OCI-LY7 (cell line): ENCODE results near the gene DPF3. TPM values are rescaled to one million over a fixed set of nuclear protein-coding genes. Genes with fewer than 3 reads are reported as not detected.

Experiments
- BruUV-seq: library from RNA; stranded (reverse); fragments of 400-500 nt; replicated peaks from 2 replicates; lab custom pipeline; 2021; lab: Mats Ljungman, UMichigan
- CTCF ChIA-PET: fragments of 300-600 bp; sonication (Branson Sonifier 250); formaldehyde crosslinking; loops from one replicate; lab custom pipeline; 2022; ENCODE audit warnings: antibody characterized with exemption; ENCODE audit not compliant: unreplicated experiment; lab: Charles Lee
- POLR2A ChIA-PET: fragments of 300-600 bp; sonication (Branson Sonifier 250); formaldehyde crosslinking; loops from one replicate; lab custom pipeline; 2022; ENCODE audit warnings: antibody characterized with exemption; lab: Charles Lee
- DNase-seq: peaks from one replicate; pipeline ENCODE4 v3.0.0-alpha.2; 2015; ENCODE audit warnings: low spot score
- H2AFZ ChIP-seq: fragments of 200-600 bp; sonication (generic), shearing (Covaris generic); 2 replicates; pipeline ENCODE4 v1.6.1; 2014; ENCODE audit warnings: mild to moderate bottlenecking, antibody characterized with exemption, low read length, moderate library complexity
- H3K27ac ChIP-seq: fragments of 200-600 bp; sonication (generic); 2 replicates; pipeline ENCODE4 v1.5.1; 2014; ENCODE audit warnings: mixed run types, low read depth, mild to moderate bottlenecking, moderate library complexity, low read length, inconsistent platforms; ENCODE audit not compliant: poor library complexity, severe bottlenecking
- H3K36me3 ChIP-seq: fragments of 200-600 bp; sonication (generic); 2 replicates; pipeline ENCODE4 v1.6.1; 2014; ENCODE audit warnings: mild to moderate bottlenecking, antibody characterized with exemption, low read length, moderate library complexity, mixed read lengths; ENCODE audit not compliant: insufficient read depth
- H3K4me1 ChIP-seq: fragments of 200-600 bp; sonication (generic); 2 replicates; pipeline ENCODE4 v1.5.1; 2014; ENCODE audit warnings: mild to moderate bottlenecking, low read length; ENCODE audit not compliant: insufficient read depth, poor library complexity, severe bottlenecking
- H3K4me2 ChIP-seq: fragments of 200-600 bp; sonication (generic); 2 replicates; pipeline ENCODE4 v1.6.1; 2014; ENCODE audit warnings: mild to moderate bottlenecking, low read length
- H3K4me3 ChIP-seq: fragments of 200-600 bp; sonication (generic); 2 replicates; pipeline ENCODE4 v1.5.1; 2014; ENCODE audit warnings: mild to moderate bottlenecking, low read depth, low read length; ENCODE audit not compliant: poor library complexity, severe bottlenecking
- H3K79me2 ChIP-seq: fragments of 200-600 bp; sonication (generic); 2 replicates; pipeline ENCODE4 v1.6.1; 2016; ENCODE audit warnings: low read depth, mild to moderate bottlenecking, low read length, moderate library complexity, mixed read lengths; ENCODE audit not compliant: insufficient read depth
- H3K9me2 ChIP-seq: fragments of 200-600 bp; sonication (generic); 2 replicates; pipeline ENCODE4 v1.6.1; 2016; ENCODE audit warnings: mild to moderate bottlenecking, low read length, mixed read lengths; ENCODE audit not compliant: insufficient read depth
- H3K9me3 ChIP-seq: fragments of 200-600 bp; sonication (generic); 2 replicates; pipeline ENCODE4 v1.6.1; 2014; ENCODE audit warnings: mild to moderate bottlenecking, mixed run types, low read length, mixed read lengths
- H4K20me1 ChIP-seq: fragments of 200-600 bp; sonication (generic); 2 replicates; pipeline ENCODE4 v1.6.1; 2014; ENCODE audit warnings: mild to moderate bottlenecking, antibody characterized with exemption, low read length, moderate library complexity, mixed read lengths; ENCODE audit not compliant: insufficient read depth
- CTCF ChIP-seq: fragments of 200-600 bp; sonication (generic); conservative IDR thresholded peaks from 2 replicates; pipeline ENCODE4 v1.5.1; 2014; ENCODE audit warnings: mild to moderate bottlenecking, antibody characterized with exemption, low read length, moderate library complexity, mixed read lengths
- EZH2phosphoT487 ChIP-seq: fragments of 200-600 bp; sonication (generic); IDR thresholded peaks from 2 replicates; pipeline ENCODE4 v1.6.1; 2018; ENCODE audit warnings: low read depth, borderline replicate concordance, mild to moderate bottlenecking, mixed run types, antibody characterized with exemption, low read length, moderate library complexity, mixed read lengths
- intact Hi-C: fragments of 100-400 bp; cut with micrococcal nuclease; formaldehyde crosslinking; loops from one replicate; pipeline ENCODE4 v1.10.0; 2022; ENCODE audit not compliant: unreplicated experiment
- total RNA-seq, 2 experiments: library from RNA; depleted of rRNA in 1 of 2; stranded (reverse); fragments of >200 nt in 1 of 2; shearing (Covaris generic) in 1 of 2; gene quantifications; 2 replicates each; pipeline ENCODE4 v1.2.3, GENCODE V29; 2014 to 2022

DPF3 gene
- total RNA-seq, 2 experiments from 2014 or later = 0.42 TPM; not detected in 1

DNA sequence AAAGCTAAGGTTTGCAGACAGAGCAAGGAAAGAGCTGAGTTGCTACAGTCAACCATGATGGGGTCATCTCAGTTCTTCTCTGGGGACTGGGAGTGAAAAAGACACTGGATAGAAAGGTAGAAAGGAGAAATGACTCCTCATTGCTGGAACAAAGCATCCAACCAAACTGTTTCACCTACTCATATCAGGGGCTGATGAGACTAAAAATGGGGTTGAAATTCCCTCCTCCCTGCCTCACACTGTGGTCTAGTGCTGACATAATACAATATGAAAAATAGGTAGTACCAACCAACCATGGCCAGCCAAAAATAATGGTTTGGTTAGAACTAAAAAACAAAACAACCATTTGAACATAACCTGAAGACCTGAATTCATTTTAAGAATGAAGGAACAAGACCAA is 220.7 kb downstream of the DPF3 start:
- TF ChIP-seq CTCF = no peak
- TF ChIP-seq EZH2phosphoT487 = no peak
- no peak overlapping the region for H3K27ac ChIP-seq
- no peaks in the 10 kb centered on the region for H3K36me3 ChIP-seq
- no peaks in the 10 kb centered on the region for H3K9me2 ChIP-seq
- no TSS peak for BruUV-seq
- no peak overlapping the region for H3K4me2 ChIP-seq
- intact Hi-C loops = no loop called here
- CTCF ChIA-PET = no interaction called here
- H3K4me1 ChIP-seq = no peaks in the 10 kb centered on the region
- no peaks in the 10 kb centered on the region for H3K9me3 ChIP-seq
- no peaks in the 10 kb centered on the region for H3K79me2 ChIP-seq
- DNase-seq = no peak
- POLR2A ChIA-PET = no interaction called here
- H4K20me1 ChIP-seq = no peaks in the 10 kb centered on the region
- H2AFZ ChIP-seq = no peak overlapping the region
- H3K4me3 ChIP-seq = no peak overlapping the region

DNA sequence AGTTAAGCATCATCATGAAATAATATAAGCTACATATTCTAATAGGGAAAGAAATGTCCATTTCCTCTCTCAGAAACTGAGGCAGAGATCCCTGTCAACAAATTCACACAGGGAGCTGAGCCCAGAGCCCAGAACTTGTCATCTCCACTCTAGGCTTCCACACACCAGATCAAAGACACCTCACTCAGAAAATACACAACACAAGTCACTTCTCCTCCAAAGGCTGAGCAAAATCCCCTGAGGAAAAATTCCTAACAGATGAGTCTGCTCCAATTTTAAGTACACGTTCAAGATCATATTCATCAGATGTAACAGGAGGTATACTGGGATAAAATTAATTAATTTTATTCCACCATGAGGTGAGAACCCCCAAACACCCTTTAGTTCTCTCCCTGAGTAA is 227.3 kb downstream of the DPF3 start:
- Histone ChIP-seq H3K79me2 (no peaks in the 10 kb centered on the region), H4K20me1 (no peaks in the 10 kb centered on the region), H3K4me2 (no peak overlapping the region), H3K36me3 (no peaks in the 10 kb centered on the region), H2AFZ (no peak overlapping the region), H3K4me3 (no peak overlapping the region), H3K9me2 (no peaks in the 10 kb centered on the region), H3K9me3 (no peaks in the 10 kb centered on the region), H3K27ac (no peak overlapping the region), H3K4me1 (no peaks in the 10 kb centered on the region)
- CTCF ChIA-PET = no interaction called here
- no TSS peak for BruUV-seq
- POLR2A ChIA-PET = interaction anchor here (0.8 kb wide), 1 partner anchor 10 kb away, joined by 4 read pairs; no protein-coding TSS in a partner anchor
- intact Hi-C loops = loop anchor here (10.0 kb wide), 1 partner anchor 152 kb away; no protein-coding TSS in a partner anchor
- TF ChIP-seq EZH2phosphoT487 (no peak), CTCF (no peak)
- no peak for DNase-seq

GRCh38 chr14:72665259-72665658 is 228.6 kb downstream of the DPF3 start:
- H3K9me3 ChIP-seq = no peaks in the 10 kb centered on the region
- POLR2A ChIA-PET = no interaction called here
- H3K9me2 ChIP-seq = no peaks in the 10 kb centered on the region
- no peaks in the 10 kb centered on the region for H3K79me2 ChIP-seq
- intact Hi-C loops = loop anchor here (10.0 kb wide), 1 partner anchor 150 kb away; no protein-coding TSS in a partner anchor
- no peak overlapping the region for H3K4me3 ChIP-seq
- no peaks in the 10 kb centered on the region for H3K4me1 ChIP-seq
- CTCF ChIA-PET = no interaction called here
- H3K27ac ChIP-seq = no peak overlapping the region
- DNase-seq = no peak
- H3K36me3 ChIP-seq = no peaks in the 10 kb centered on the region
- no peaks in the 10 kb centered on the region for H4K20me1 ChIP-seq
- TF ChIP-seq CTCF (no peak), EZH2phosphoT487 (no peak)
- no peak overlapping the region for H2AFZ ChIP-seq
- no TSS peak for BruUV-seq
- H3K4me2 ChIP-seq = no peak overlapping the region
